ENCODE measurements around the gene PDE4DIP.
"Not testable (repeated sequence)": the region's sequence is repeated elsewhere in the genome, so short reads cannot be mapped to it uniquely, and the experiment has no call there.

- not testable (repeated sequence) for TF ChIP-seq REST (IDR thresholded peaks at IDR 0.05); GABPA (IDR thresholded peaks at IDR 0.05 in 1 of 2, conservative IDR thresholded peaks at IDR 0.05 in 1 of 2); SP1 (IDR thresholded peaks at IDR 0.05); CTCF (IDR thresholded peaks at IDR 0.05; ENCODE audit: low read depth, low read length, missing input control); MAX (IDR thresholded peaks at IDR 0.05); JUND (IDR thresholded peaks at IDR 0.05); ZBTB33 (IDR thresholded peaks at IDR 0.05); FOXA1 (IDR thresholded peaks at IDR 0.05); EGR1 (IDR thresholded peaks at IDR 0.05; ENCODE audit: low read depth in 2 of 2); RAD21 (IDR thresholded peaks at IDR 0.05); ATF3 (IDR thresholded peaks at IDR 0.05); YY1 (IDR thresholded peaks at IDR 0.05); TAF1 (conservative IDR thresholded peaks at IDR 0.05); FOXA2 (IDR thresholded peaks at IDR 0.05)
Observed at GRCh38 chr1:148989378-148989777, 145.2 kb downstream of the PDE4DIP start.

Measured in liver (tissue), 3 donors.